HCT116 (cell line): ENCODE measurements around the gene LCE7A. TPM values are rescaled to one million over a fixed set of nuclear protein-coding genes. Genes with fewer than 3 reads are reported as not detected.

Experiments
- ATAC-seq: fragments of 200-7000 bp; cut with Tn5 transposase; 2 replicates; pipeline ENCODE4 v1.9.1; 2020; ENCODE audit warnings: mild to moderate bottlenecking, moderate library complexity
- BruUV-seq: library from RNA; stranded (reverse); fragments of 400-500 nt; replicated peaks from 2 replicates; lab custom pipeline; 2021; lab: Mats Ljungman, UMichigan
- CTCF ChIA-PET: fragments of 300-600 bp; sonication (Branson Sonifier 250); formaldehyde crosslinking; loops from one replicate; lab custom pipeline; 2021; ENCODE audit warnings: antibody characterized with exemption; lab: Charles Lee
- POLR2A ChIA-PET: fragments of 300-600, 350-600 bp; sonication (Branson Sonifier 250); formaldehyde crosslinking; loops from one replicate; lab custom pipeline; 2021; ENCODE audit warnings: antibody characterized with exemption; lab: Charles Lee
- RAD21 ChIA-PET, 2 experiments: fragments of 300-600 bp; sonication (Branson Sonifier 250); formaldehyde crosslinking; loops; one replicate each; lab custom pipeline; 2023; ENCODE audit warnings: low total read pairs in 2 of 2; ENCODE audit not compliant: uncharacterized antibody in 2 of 2, unreplicated experiment in 2 of 2, low non-redundant PET in 1 of 2; lab: Charles Lee
- DNase-seq: peaks from one replicate; pipeline ENCODE4 v3.0.0-alpha.2; 2010; ENCODE audit warnings: low read depth, low spot score
- H2AFZ ChIP-seq: fragments of 200-600 bp; shearing (Covaris generic), sonication (generic); 2 replicates; pipeline ENCODE4 v1.6.1; 2017; ENCODE audit warnings: low read depth, mixed run types, mixed read lengths, antibody characterized with exemption, low read length; ENCODE audit not compliant: poor library complexity, severe bottlenecking
- H3K27ac ChIP-seq: 2 replicates; pipeline ENCODE4 v1.5.1; 2012; ENCODE audit warnings: low read depth, low read length
- H3K27me3 ChIP-seq: fragments of 200-600 bp; sonication (generic); 2 replicates; pipeline ENCODE4 v1.6.1; 2016; ENCODE audit warnings: mixed run types, low read length, mixed read lengths; ENCODE audit not compliant: insufficient read depth
- H3K36me3 ChIP-seq, 2 experiments: fragments of 200-500 bp in 1 of 2; fragments of 200-600 bp in 1 of 2; sonication (Bioruptor generic) in 1 of 2; sonication (generic) in 1 of 2; 2 replicates each; pipeline versions ENCODE4 v1.5.1 to v1.6.1; 2014 to 2016; ENCODE audit warnings: low read length in 2 of 2, inconsistent platforms in 1 of 2, mixed read lengths in 1 of 2, mixed run types in 1 of 2; ENCODE audit not compliant: insufficient read depth in 2 of 2, control insufficient read depth in 1 of 2
- H3K4me1 ChIP-seq, 2 experiments: fragments of 200-600 bp in 1 of 2; sonication (generic) in 1 of 2; 2 replicates each; pipeline versions ENCODE4 v1.5.1 to v1.6.1; 2012 to 2017; ENCODE audit warnings: low read length in 2 of 2, inconsistent platforms in 1 of 2, mild to moderate bottlenecking in 1 of 2, mixed read lengths in 1 of 2, mixed run types in 1 of 2, moderate library complexity in 1 of 2; ENCODE audit not compliant: insufficient read depth in 2 of 2, control insufficient read depth in 1 of 2
- H3K4me2 ChIP-seq: fragments of 200-600 bp; sonication (generic); 2 replicates; pipeline ENCODE4 v1.6.1; 2017; ENCODE audit warnings: mixed run types, low read length, mixed read lengths
- H3K4me3 ChIP-seq, 2 experiments: fragments of 200-600 bp in 1 of 2; sonication (generic) in 1 of 2; replicated peaks in 1 of 2; 2 replicates each; pipeline ENCODE4 v1.5.1; 2011 to 2016; ENCODE audit warnings: low read length in 2 of 2, control low read depth in 1 of 2, low read depth in 1 of 2, mild to moderate bottlenecking in 1 of 2, mixed read lengths in 1 of 2, mixed run types in 1 of 2
- H3K79me2 ChIP-seq: fragments of 200-600 bp; sonication (generic); 2 replicates; pipeline ENCODE4 v1.6.1; 2017; ENCODE audit warnings: mild to moderate bottlenecking, mixed run types, low read length, moderate library complexity, mixed read lengths; ENCODE audit not compliant: insufficient read depth
- H3K9ac ChIP-seq: fragments of 200-600 bp; sonication (generic); 2 replicates; pipeline ENCODE4 v1.6.1; 2016; ENCODE audit warnings: low read length, mixed read lengths
- H3K9me2 ChIP-seq: fragments of 200-600 bp; sonication (generic), shearing (Covaris generic); 2 replicates; pipeline ENCODE4 v1.6.1; 2017; ENCODE audit warnings: mixed run types, mild to moderate bottlenecking, moderate library complexity; ENCODE audit not compliant: insufficient read depth
- H3K9me3 ChIP-seq, 2 experiments: fragments of 200-500 bp in 1 of 2; fragments of 200-600 bp in 1 of 2; sonication (Bioruptor generic) in 1 of 2; sonication (generic) in 1 of 2; 2 replicates each; pipeline ENCODE4 v1.6.1; 2014 to 2017; ENCODE audit warnings: low read length in 2 of 2, mixed read lengths in 2 of 2, inconsistent platforms in 1 of 2, low read depth in 1 of 2, mild to moderate bottlenecking in 1 of 2, mixed run types in 1 of 2, moderate library complexity in 1 of 2; ENCODE audit not compliant: control insufficient read depth in 1 of 2, insufficient read depth in 1 of 2
- H4K20me1 ChIP-seq: fragments of 200-600 bp; sonication (generic), shearing (Covaris generic); 2 replicates; pipeline ENCODE4 v1.6.1; 2017; ENCODE audit warnings: mixed run types, mild to moderate bottlenecking, moderate library complexity; ENCODE audit not compliant: insufficient read depth
- ATF3 ChIP-seq: IDR thresholded peaks from 2 replicates; pipeline ENCODE4 v1.6.1; 2012
- CTCF ChIP-seq, 3 experiments: fragments of 200-600 bp in 1 of 3; sonication (generic) in 1 of 3; IDR thresholded peaks in 2 of 3; conservative IDR thresholded peaks in 1 of 3; 2 replicates each; pipeline ENCODE4 v1.5.1; 2012 to 2017; ENCODE audit warnings: low read depth in 2 of 3, low read length in 2 of 3, antibody characterized with exemption in 1 of 3, borderline replicate concordance in 1 of 3, control low read depth in 1 of 3, mild to moderate bottlenecking in 1 of 3, mixed read lengths in 1 of 3, mixed run types in 1 of 3, moderate library complexity in 1 of 3; ENCODE audit not compliant: insufficient read depth in 1 of 3
- EZH2phosphoT487 ChIP-seq: fragments of 200-600 bp; IDR thresholded peaks from 2 replicates; pipeline ENCODE4 v1.6.1; 2018; ENCODE audit warnings: antibody characterized with exemption, borderline replicate concordance
- FOSL1 ChIP-seq: IDR thresholded peaks from 2 replicates; pipeline ENCODE4 v1.6.1; 2012; ENCODE audit warnings: low read depth
- JUND ChIP-seq: IDR thresholded peaks from 2 replicates; pipeline ENCODE4 v1.6.1; 2012
- REST ChIP-seq: IDR thresholded peaks from 2 replicates; pipeline ENCODE4 v1.6.1; 2012; ENCODE audit warnings: low read depth
- SP1 ChIP-seq: IDR thresholded peaks from 2 replicates; pipeline ENCODE4 v1.6.1; 2012; ENCODE audit warnings: low read depth
- ZBTB33 ChIP-seq: IDR thresholded peaks from 2 replicates; pipeline ENCODE4 v1.6.1; 2011; ENCODE audit warnings: mild to moderate bottlenecking, low read length, moderate library complexity; ENCODE audit not compliant: insufficient replicate concordance; ENCODE audit errors: extremely low read depth
- ZFX ChIP-seq: fragments of 450-650 bp; IDR thresholded peaks from 2 replicates; pipeline ENCODE4 v1.6.1; 2017
- intact Hi-C: fragments of 100-400 bp; cut with micrococcal nuclease; formaldehyde crosslinking; loops from 2 replicates; pipeline ENCODE4 v1.10.0; 2022
- total RNA-seq: library from RNA; stranded (reverse); gene quantifications from one replicate; pipeline ENCODE4 v1.2.1, GENCODE V29; 2021; ENCODE audit not compliant: unreplicated experiment

Gene LCE7A
- total RNA-seq, 1 experiment from 2014 or later = not detected

- TF ChIP-seq CTCF (IDR thresholded peaks at IDR 0.05 in 2 of 3, conservative IDR thresholded peaks at IDR 0.05 in 1 of 3; ENCODE audit: borderline replicate concordance in 1 of 3, insufficient read depth in 1 of 3, low read depth in 2 of 3, low read length in 2 of 3) (no peak), REST (no peak), FOSL1 (no peak), JUND (no peak), EZH2phosphoT487 (no peak), ZFX (no peak), ZBTB33 (no peak), SP1 (no peak), ATF3 (no peak)
- intact Hi-C loops = no loop called here
- no peak overlapping the region for H3K4me2 ChIP-seq
- ATAC-seq (no peak), DNase-seq (no peak)
- no peak overlapping the region for H2AFZ ChIP-seq
- H3K27ac ChIP-seq = no peak overlapping the region
- H3K9me2 ChIP-seq = no peaks in the 10 kb centered on the region
- ChIA-PET RAD21 (no interaction called here), POLR2A (no interaction called here), CTCF (interaction anchor here (0.7 kb wide), 1 partner anchor 302 kb away, joined by 3 read pairs; no protein-coding TSS in a partner anchor)
- H3K4me1 ChIP-seq = no peaks in the 10 kb centered on the region
- H3K9ac ChIP-seq = no peak overlapping the region
- H3K9me3 ChIP-seq = no peaks in the 10 kb centered on the region
- H3K27me3 ChIP-seq = peaks cover 58% of the 10 kb centered on the region
- H3K36me3 ChIP-seq = no peaks in the 10 kb centered on the region
- H3K4me3 ChIP-seq = no peak overlapping the region
- no TSS peak for BruUV-seq
- no peaks in the 10 kb centered on the region for H4K20me1 ChIP-seq
- no peaks in the 10 kb centered on the region for H3K79me2 ChIP-seq
Observed at GRCh38 chr1:152888126-152888525, 28.3 kb downstream of the LCE7A start.
